Prostate gland (tissue), 2 donors: ENCODE measurements around the gene MGAT5. TPM values are rescaled to one million over a fixed set of nuclear protein-coding genes. Genes with fewer than 3 reads are reported as not detected.

ENCODE experiments used
- DNase-seq: peaks from one replicate; pipeline ENCODE4 v3.0.0-alpha.2; 2019; ENCODE audit warnings: low spot score
- H3K27ac ChIP-seq, 2 donors: fragments of 200-600 bp; sonication (generic); 2 replicates each; pipeline ENCODE4 v1.5.1; 2017 to 2019
- H3K27me3 ChIP-seq: fragments of 200-600 bp; sonication (generic); replicated peaks from 2 replicates; pipeline ENCODE4 v1.5.1; 2019; ENCODE audit not compliant: insufficient read depth
- H3K36me3 ChIP-seq, 2 donors: fragments of 200-600 bp; sonication (generic); 1 replicate in 1 of 2; 2 replicates in 1 of 2; pipeline versions ENCODE4 v1.5.1 to v1.8.1; 2017 to 2019
- H3K4me1 ChIP-seq: fragments of 200-600 bp; sonication (generic); replicated peaks from 2 replicates; pipeline ENCODE4 v1.5.1; 2019
- H3K4me3 ChIP-seq, 2 donors: fragments of 200-600 bp; sonication (generic); 2 replicates each; pipeline ENCODE4 v1.5.1; 2017 to 2019
- H3K9me3 ChIP-seq: fragments of 200-600 bp; sonication (generic); 2 replicates; pipeline ENCODE4 v1.5.1; 2017
- POLR2A ChIP-seq: fragments of 450-650 bp; IDR thresholded peaks from one replicate; pipeline ENCODE4 v1.6.1; 2016; ENCODE audit warnings: antibody characterized with exemption, mild to moderate bottlenecking
- POLR2AphosphoS5 ChIP-seq: sonication (generic); formaldehyde crosslinking; IDR thresholded peaks from one replicate; pipeline ENCODE4 v1.6.1; 2017; ENCODE audit warnings: antibody characterized with exemption
- WGBS: methylation state at CpG from one replicate; pipeline ENCODE4 v1.1.5; 2018; 5-methylcytosine and 5-hydroxymethylcytosine counted together
- intact Hi-C: fragments of 100-400 bp; cut with DNase I; formaldehyde crosslinking; loops from one replicate; pipeline ENCODE4 v1.14.2; 2022
- total RNA-seq, 2 donors: library from RNA; depleted of rRNA; stranded (reverse); fragments of >200 nt; gene quantifications; one replicate each; pipeline ENCODE4 v1.1.0, GENCODE V29; 2016
- TF ChIP-seq, protein P1 (sequence below), 4 experiments: fragments of 200-600 bp in 2 of 4; fragments of 450-650 bp in 2 of 4; sonication (generic) in 2 of 4; IDR thresholded peaks; 1 replicate in 3 of 4; 2 replicates in 1 of 4; pipeline ENCODE4 v1.5.1; 2016 to 2019; ENCODE audit warnings: antibody characterized with exemption in 4 of 4, mild to moderate bottlenecking in 2 of 4, moderate library complexity in 2 of 4

MGAT5 gene
- total RNA-seq, 2 donors from 2014 or later = 20.1 to 83.2 TPM

DNA sequence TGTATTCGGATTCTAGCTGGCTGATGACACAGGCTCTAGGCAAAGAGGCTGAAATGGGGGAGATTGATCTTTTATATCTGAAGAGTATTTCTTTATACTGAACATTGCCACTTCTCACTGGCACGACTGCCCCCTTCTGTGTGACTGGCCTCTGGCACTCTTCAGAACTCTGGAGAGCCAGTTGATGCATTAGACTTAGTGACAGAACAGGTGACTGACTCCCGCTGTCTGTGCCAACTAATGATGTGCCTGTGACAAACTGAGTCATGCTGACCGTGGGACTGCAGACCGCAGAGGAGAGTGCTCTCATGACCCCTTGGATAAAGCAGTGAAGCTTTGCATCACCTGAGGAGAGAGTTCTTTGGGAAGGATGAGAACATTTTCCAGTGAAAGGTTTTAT lies 14.4 kb downstream of the MGAT5 start:
- TF ChIP-seq, protein P1, sequence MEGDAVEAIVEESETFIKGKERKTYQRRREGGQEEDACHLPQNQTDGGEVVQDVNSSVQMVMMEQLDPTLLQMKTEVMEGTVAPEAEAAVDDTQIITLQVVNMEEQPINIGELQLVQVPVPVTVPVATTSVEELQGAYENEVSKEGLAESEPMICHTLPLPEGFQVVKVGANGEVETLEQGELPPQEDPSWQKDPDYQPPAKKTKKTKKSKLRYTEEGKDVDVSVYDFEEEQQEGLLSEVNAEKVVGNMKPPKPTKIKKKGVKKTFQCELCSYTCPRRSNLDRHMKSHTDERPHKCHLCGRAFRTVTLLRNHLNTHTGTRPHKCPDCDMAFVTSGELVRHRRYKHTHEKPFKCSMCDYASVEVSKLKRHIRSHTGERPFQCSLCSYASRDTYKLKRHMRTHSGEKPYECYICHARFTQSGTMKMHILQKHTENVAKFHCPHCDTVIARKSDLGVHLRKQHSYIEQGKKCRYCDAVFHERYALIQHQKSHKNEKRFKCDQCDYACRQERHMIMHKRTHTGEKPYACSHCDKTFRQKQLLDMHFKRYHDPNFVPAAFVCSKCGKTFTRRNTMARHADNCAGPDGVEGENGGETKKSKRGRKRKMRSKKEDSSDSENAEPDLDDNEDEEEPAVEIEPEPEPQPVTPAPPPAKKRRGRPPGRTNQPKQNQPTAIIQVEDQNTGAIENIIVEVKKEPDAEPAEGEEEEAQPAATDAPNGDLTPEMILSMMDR (IDR thresholded peaks at IDR 0.05) = no peak
- no peak for TF ChIP-seq POLR2A
- TF ChIP-seq POLR2AphosphoS5 = no peak
- H3K27ac ChIP-seq = no peak overlapping the region
- no peaks in the 10 kb centered on the region for H3K9me3 ChIP-seq
- no peaks in the 10 kb centered on the region for H3K36me3 ChIP-seq
- 75% methylated on average over 5 of the region's 5 CpGs for WGBS
- no peak for DNase-seq
- no peaks in the 10 kb centered on the region for H3K4me1 ChIP-seq
- H3K4me3 ChIP-seq = no peak overlapping the region
- intact Hi-C loops = no loop called here
- no peaks in the 10 kb centered on the region for H3K27me3 ChIP-seq

DNA sequence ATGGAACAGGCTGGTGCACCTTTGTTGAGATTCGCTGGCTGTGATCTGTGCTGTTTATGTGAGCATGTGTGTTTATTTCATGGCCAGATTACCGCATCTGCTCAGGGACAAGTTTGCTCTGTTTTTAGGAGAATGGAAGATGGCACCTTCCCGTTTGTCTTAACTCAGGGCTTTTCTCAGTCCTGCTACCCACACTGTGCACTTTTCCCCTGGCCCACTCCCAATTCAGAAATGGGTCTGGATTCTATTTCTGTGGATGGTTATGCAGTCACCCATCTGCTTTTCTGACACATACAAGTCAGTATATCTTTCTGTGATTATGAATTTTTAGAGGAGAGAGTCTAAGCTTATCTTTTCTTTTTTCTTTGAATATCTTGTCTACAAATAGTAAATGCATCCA lies 15.4 kb downstream of the MGAT5 start:
- no peak for DNase-seq
- no peaks in the 10 kb centered on the region for H3K27me3 ChIP-seq
- H3K4me3 ChIP-seq = no peak overlapping the region
- 82% methylated on average over 3 of the region's 3 CpGs for WGBS
- no peaks in the 10 kb centered on the region for H3K4me1 ChIP-seq
- H3K9me3 ChIP-seq = no peaks in the 10 kb centered on the region
- TF ChIP-seq, protein P1 (IDR thresholded peaks at IDR 0.05) = no peak
- TF ChIP-seq POLR2AphosphoS5 = no peak
- TF ChIP-seq POLR2A = no peak
- intact Hi-C loops = no loop called here
- H3K27ac ChIP-seq = no peak overlapping the region
- no peaks in the 10 kb centered on the region for H3K36me3 ChIP-seq

DNA sequence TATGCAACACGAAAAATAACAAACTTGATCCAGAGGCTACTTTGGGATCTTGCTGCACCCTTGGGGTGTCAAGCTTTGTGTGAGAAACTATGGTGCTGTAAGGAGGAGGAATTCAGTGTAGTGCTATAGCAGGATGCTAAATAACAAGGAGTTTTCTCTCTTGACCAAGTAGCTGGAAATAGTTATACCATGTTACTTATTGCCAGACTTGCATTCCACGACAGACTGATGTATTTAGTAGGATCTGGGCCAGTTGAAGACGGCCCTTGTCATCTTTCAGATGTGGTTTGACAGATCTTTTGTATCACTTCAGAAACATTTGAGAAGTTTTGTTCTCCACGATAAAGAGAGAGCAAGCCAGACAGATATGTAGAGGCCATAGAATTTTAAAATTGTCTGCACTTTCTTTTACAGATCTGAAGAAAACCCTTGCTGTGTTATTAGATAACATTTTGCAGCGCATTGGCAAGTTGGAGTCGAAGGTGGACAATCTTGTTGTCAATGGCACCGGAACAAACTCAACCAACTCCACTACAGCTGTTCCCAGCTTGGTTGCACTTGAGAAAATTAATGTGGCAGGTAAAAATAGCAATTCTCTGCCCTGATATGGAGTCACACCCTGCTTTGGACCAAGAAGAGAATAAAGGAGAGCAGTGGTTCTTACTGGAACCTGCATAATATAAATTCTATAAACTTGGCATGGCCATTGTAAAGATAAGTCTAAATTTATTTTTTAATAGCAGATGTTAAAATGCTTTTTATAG lies 16.3 kb downstream of the MGAT5 start:
- TF ChIP-seq, protein P1 (IDR thresholded peaks at IDR 0.05) = no peak
- TF ChIP-seq POLR2A = no peak
- no peak for TF ChIP-seq POLR2AphosphoS5
- 67% methylated on average over 7 of the region's 7 CpGs for WGBS
- intact Hi-C loops = no loop called here

DNA sequence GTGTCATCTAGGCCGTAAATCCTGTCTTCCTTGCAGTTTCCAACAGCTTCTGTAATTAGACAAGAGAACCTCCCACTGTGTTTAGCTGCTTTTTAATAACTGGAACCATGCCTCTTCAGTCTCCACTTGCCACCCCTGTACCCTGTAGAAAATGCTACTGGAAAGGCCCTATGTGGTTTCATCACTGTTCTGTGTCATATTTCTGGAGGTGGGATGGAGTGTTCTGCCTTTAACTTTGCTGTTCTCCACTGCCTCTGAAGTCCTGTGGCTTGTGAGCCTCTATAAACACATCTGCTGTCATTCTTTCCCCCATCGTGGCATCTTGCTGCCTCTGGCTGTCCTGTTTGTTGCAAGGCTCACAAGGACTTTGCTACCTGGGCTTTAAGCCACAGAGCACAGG lies 17.9 kb downstream of the MGAT5 start:
- no peak overlapping the region for H3K27ac ChIP-seq
- H3K4me1 ChIP-seq = no peaks in the 10 kb centered on the region
- TF ChIP-seq, protein P1 (IDR thresholded peaks at IDR 0.05) = no peak
- TF ChIP-seq POLR2AphosphoS5 = no peak
- TF ChIP-seq POLR2A = no peak
- no peak for DNase-seq
- no peaks in the 10 kb centered on the region for H3K27me3 ChIP-seq
- WGBS = 63% methylated on average over 2 of the region's 2 CpGs
- no peaks in the 10 kb centered on the region for H3K9me3 ChIP-seq
- no peaks in the 10 kb centered on the region for H3K36me3 ChIP-seq
- intact Hi-C loops = no loop called here
- H3K4me3 ChIP-seq = no peak overlapping the region

More for the DNA sequence above, 16.3 kb downstream of the MGAT5 start:
- H3K9me3 ChIP-seq = no peaks in the 10 kb centered on the region
- H3K4me1 ChIP-seq = no peaks in the 10 kb centered on the region
- H3K27me3 ChIP-seq = no peaks in the 10 kb centered on the region
- DNase-seq = no peak
- no peaks in the 10 kb centered on the region for H3K36me3 ChIP-seq
- H3K27ac ChIP-seq = no peak overlapping the region
- no peak overlapping the region for H3K4me3 ChIP-seq

DNA sequence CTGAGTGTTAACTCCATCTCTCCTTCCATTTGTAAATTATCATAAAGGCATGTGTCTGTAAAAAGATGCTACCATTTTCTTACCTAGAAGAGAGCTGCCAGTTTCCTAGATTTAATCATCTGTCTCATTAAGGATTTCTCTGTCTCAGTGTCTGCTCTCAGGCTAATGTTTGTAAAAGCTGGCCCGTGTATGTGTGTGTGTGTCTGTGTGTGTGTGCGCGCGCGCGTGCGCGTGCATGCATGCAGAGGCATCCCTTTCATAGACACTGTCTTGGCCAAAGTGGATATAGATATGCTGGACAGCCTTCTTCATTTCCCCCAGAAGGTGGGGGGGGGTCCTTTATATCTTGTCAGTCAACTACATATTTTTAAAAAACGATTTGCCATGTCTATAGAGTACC lies 18.9 kb downstream of the MGAT5 start:
- no peaks in the 10 kb centered on the region for H3K36me3 ChIP-seq
- H3K4me1 ChIP-seq = no peaks in the 10 kb centered on the region
- 78% methylated on average over 9 of the region's 9 CpGs for WGBS
- no peak overlapping the region for H3K27ac ChIP-seq
- TF ChIP-seq, protein P1 (IDR thresholded peaks at IDR 0.05) = no peak
- TF ChIP-seq POLR2AphosphoS5 = no peak
- no peak for TF ChIP-seq POLR2A
- H3K27me3 ChIP-seq = no peaks in the 10 kb centered on the region
- no peaks in the 10 kb centered on the region for H3K9me3 ChIP-seq
- no peak for DNase-seq
- intact Hi-C loops = no loop called here
- no peak overlapping the region for H3K4me3 ChIP-seq
